Measurements from ENCODE around the gene TMEM175.
"Not testable (repeated sequence)": the region's sequence is repeated elsewhere in the genome, so short reads cannot be mapped to it uniquely, and the experiment has no call there.

DNA sequence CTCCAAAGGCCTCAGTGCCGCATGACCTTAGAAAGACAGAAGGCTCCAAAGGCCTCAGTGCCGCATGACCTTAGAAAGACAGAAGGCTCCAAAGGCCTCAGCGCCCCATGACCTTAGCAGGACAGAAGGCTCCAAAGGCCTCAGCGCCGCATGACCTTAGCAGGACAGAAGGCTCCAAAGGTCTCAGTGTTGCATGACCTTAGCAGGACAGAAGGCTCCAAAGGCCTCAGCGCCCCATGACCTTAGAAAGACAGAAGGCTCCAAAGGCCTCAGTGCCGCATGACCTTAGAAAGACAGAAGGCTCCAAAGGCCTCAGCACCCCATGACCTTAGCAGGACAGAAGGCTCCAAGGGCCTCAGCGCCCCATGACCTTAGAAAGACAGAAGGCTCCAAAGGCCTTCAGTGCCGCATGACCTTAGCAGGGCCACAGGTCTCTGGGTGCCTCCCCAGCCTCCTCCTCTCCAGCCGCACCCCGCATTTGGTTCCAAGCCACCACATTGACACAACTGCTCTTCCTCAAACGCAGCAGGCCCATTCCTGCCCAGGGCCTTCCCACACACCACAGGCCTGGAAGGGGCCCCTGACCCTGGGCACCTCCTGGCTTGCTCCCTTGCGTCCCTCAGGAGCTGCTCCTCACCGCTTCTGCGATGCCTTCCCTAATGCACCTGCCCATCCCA is 13.1 kb upstream of the TMEM175 start:
- TF ChIP-seq, protein P1, sequence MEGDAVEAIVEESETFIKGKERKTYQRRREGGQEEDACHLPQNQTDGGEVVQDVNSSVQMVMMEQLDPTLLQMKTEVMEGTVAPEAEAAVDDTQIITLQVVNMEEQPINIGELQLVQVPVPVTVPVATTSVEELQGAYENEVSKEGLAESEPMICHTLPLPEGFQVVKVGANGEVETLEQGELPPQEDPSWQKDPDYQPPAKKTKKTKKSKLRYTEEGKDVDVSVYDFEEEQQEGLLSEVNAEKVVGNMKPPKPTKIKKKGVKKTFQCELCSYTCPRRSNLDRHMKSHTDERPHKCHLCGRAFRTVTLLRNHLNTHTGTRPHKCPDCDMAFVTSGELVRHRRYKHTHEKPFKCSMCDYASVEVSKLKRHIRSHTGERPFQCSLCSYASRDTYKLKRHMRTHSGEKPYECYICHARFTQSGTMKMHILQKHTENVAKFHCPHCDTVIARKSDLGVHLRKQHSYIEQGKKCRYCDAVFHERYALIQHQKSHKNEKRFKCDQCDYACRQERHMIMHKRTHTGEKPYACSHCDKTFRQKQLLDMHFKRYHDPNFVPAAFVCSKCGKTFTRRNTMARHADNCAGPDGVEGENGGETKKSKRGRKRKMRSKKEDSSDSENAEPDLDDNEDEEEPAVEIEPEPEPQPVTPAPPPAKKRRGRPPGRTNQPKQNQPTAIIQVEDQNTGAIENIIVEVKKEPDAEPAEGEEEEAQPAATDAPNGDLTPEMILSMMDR (IDR thresholded peaks at IDR 0.05) = not testable (repeated sequence)
- not testable (repeated sequence) for TF ChIP-seq ZFX (IDR thresholded peaks at IDR 0.05; ENCODE audit: borderline replicate concordance)
